Left lung (tissue), 10 donors: ENCODE data around the gene LRMDA. TPM values are rescaled to one million over a fixed set of nuclear protein-coding genes. Genes with fewer than 3 reads are reported as not detected.
"Not testable (repeated sequence)": the region's sequence is repeated elsewhere in the genome, so short reads cannot be mapped to it uniquely, and the experiment has no call there.

ENCODE experiments used
- ATAC-seq: fragments of 200-7000 bp; cut with Tn5 transposase; one replicate; pipeline ENCODE4 v1.9.1; 2020; ENCODE audit warnings: moderate library complexity
- DNase-seq, 4 donors: peaks; one replicate each; pipeline ENCODE4 v3.0.0-alpha.2; 2013 to 2020
- H3K27ac ChIP-seq, 2 donors: fragments of 200-600 bp; sonication (generic) in 1 of 2; one replicate each; pipeline versions ENCODE4 v1.5.0 to v1.8.0; 2020 to 2021
- H3K27me3 ChIP-seq, 2 donors: fragments of 200-600 bp; sonication (generic) in 1 of 2; one replicate each; pipeline versions ENCODE4 v1.5.0 to v1.8.0; 2020 to 2021
- H3K36me3 ChIP-seq, 2 donors: fragments of 200-600 bp; sonication (generic) in 1 of 2; one replicate each; pipeline versions ENCODE4 v1.5.0 to v1.8.0; 2020 to 2021
- H3K4me1 ChIP-seq, 2 donors: fragments of 200-600 bp; one replicate each; pipeline ENCODE4 v1.8.0; 2021
- H3K4me3 ChIP-seq, 2 donors: fragments of 200-600 bp; sonication (generic) in 1 of 2; one replicate each; pipeline versions ENCODE4 v1.5.0 to v1.8.0; 2020 to 2021; ENCODE audit warnings: mild to moderate bottlenecking in 1 of 2
- H3K9me3 ChIP-seq, 2 donors: fragments of 200-600 bp; sonication (generic) in 1 of 2; one replicate each; pipeline versions ENCODE4 v1.5.0 to v1.8.0; 2020 to 2021
- intact Hi-C, 2 donors: fragments of 100-400 bp; cut with DNase I; formaldehyde crosslinking; loops; one replicate each; pipeline versions ENCODE4 v1.11.2 to v1.14.2; 2022
- polyA plus RNA-seq, 6 donors: library from polyadenylated mRNA; unstranded; fragments of 120-200 nt; gene quantifications; one replicate each; pipeline ENCODE4 v1.2.1, GENCODE V29; 2013; ENCODE audit not compliant: insufficient read length in 6 of 6
- total RNA-seq, 2 donors: library from RNA; stranded (reverse); fragmentation: NEBNext Ultra II Directional; extraction: Animal tissue kit (Norgen Biotek cat#: 25700); gene quantifications; one replicate each; pipeline ENCODE4 v1.2.1, GENCODE V29; 2021
- TF ChIP-seq, protein P1 (sequence below), 2 donors: fragments of 200-600 bp; sonication (generic) in 1 of 2; IDR thresholded peaks; one replicate each; pipeline versions ENCODE4 v1.5.0 to v1.8.0; 2021; ENCODE audit warnings: antibody characterized with exemption in 2 of 2
- donor health status: DM: no; HTN: yes; CAD: no.
- donor health status: DM: no; HTN: no; CAD: no.

LRMDA gene
- total and polyA plus RNA-seq, 8 donors, result 13.9 to 23.6 (median 18.7) TPM

- ATAC-seq, result no peak
- DNase-seq, result no peak
- Histone ChIP-seq H3K36me3 (no peaks in the 10 kb centered on the region), H3K9me3 (no peaks in the 10 kb centered on the region), H3K4me1 (no peaks in the 10 kb centered on the region), H3K27ac (no peak overlapping the region), H3K4me3 (no peak overlapping the region), H3K27me3 (no peaks in the 10 kb centered on the region)
- TF ChIP-seq, protein P1, sequence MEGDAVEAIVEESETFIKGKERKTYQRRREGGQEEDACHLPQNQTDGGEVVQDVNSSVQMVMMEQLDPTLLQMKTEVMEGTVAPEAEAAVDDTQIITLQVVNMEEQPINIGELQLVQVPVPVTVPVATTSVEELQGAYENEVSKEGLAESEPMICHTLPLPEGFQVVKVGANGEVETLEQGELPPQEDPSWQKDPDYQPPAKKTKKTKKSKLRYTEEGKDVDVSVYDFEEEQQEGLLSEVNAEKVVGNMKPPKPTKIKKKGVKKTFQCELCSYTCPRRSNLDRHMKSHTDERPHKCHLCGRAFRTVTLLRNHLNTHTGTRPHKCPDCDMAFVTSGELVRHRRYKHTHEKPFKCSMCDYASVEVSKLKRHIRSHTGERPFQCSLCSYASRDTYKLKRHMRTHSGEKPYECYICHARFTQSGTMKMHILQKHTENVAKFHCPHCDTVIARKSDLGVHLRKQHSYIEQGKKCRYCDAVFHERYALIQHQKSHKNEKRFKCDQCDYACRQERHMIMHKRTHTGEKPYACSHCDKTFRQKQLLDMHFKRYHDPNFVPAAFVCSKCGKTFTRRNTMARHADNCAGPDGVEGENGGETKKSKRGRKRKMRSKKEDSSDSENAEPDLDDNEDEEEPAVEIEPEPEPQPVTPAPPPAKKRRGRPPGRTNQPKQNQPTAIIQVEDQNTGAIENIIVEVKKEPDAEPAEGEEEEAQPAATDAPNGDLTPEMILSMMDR (IDR thresholded peaks at IDR 0.05), result no peak
- intact Hi-C loops, result no loop called here
These were observed 707.5 kb downstream of the LRMDA start for GRCh38 chr10:76138906-76139305.

DNA sequence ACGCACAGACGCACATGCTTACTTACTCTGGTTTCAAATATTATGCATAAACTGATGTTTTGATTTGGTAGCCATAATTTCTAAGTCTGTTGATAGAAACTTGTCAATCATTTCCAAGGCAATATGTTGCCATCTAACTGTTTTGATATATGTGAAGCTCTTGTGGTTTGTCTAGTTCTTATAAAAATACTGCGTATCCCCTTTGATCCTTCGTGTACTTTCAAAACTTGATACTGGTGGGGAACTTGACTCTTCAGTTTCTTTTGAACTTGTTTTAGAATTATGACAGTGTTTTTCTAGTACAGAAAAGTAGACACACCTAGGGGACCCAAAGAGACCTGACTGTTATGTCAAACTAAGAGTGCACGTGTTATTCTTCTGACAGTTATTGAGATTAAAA lies 708.0 kb downstream of the LRMDA start:
- Histone ChIP-seq H3K36me3 (no peaks in the 10 kb centered on the region), H3K27ac (no peak overlapping the region), H3K4me1 (no peaks in the 10 kb centered on the region), H3K27me3 (no peaks in the 10 kb centered on the region), H3K9me3 (no peaks in the 10 kb centered on the region), H3K4me3 (no peak overlapping the region)
- no peak for ATAC-seq
- intact Hi-C loops, result no loop called here
- TF ChIP-seq, protein P1 (IDR thresholded peaks at IDR 0.05), result no peak
- DNase-seq, result no peak

DNA sequence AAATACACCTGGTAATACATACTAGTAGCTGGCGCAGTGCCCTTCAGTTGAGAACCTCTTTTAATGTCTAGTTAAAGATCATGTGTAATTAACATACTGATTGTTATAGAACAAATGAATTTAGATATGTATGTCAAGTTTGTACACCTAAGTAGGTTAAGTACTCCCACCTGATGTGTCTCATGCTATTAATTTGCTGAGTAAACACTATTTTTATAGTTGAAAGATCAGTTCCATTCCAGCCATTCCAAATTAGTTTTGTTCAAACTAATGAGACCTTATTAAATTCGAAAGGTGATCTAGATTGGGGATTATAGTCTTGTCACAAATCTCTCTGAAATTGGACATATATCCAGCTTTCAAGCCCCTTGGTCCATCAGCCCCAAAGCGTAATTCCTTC lies 710.0 kb downstream of the LRMDA start:
- intact Hi-C loops, result no loop called here
- no peak overlapping the region for H3K27ac ChIP-seq
- H3K27me3 ChIP-seq, result no peaks in the 10 kb centered on the region
- H3K4me3 ChIP-seq, result no peak overlapping the region
- no peaks in the 10 kb centered on the region for H3K4me1 ChIP-seq
- ATAC-seq, result no peak
- TF ChIP-seq, protein P1 (IDR thresholded peaks at IDR 0.05), result no peak
- DNase-seq, result no peak
- no peaks in the 10 kb centered on the region for H3K9me3 ChIP-seq
- H3K36me3 ChIP-seq, result no peaks in the 10 kb centered on the region

- H3K27ac ChIP-seq, H3K9me3 ChIP-seq, H3K27me3 ChIP-seq, H3K4me3 ChIP-seq, ATAC-seq, DNase-seq, H3K36me3 ChIP-seq, intact Hi-C loops: not testable (repeated sequence)
- peaks cover 0 to 13% of the 10 kb centered on the region in 2 donors for H3K4me1 ChIP-seq
These were observed 716.8 kb downstream of the LRMDA start for GRCh38 chr10:76148217-76148616.

DNA sequence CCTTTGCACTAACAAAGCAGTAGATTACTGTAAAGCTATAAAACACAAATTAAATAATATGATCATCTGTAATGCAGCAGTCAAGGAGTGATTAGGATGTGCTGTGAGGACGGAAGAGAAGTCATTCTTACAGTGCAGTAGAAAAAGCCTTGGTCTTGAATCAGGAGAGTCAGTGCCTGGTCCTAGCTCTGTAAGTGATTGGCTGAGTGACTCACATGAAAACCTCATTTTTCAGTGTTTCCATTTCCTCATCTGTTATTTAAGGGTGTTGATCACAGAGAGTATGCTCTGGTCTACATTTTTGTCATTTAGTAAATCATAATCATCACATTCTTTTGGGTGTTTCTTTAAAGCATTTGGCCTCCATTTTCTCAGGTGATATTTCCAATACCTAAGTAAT lies 717.8 kb downstream of the LRMDA start:
- intact Hi-C loops, result no loop called here
- TF ChIP-seq, protein P1 (IDR thresholded peaks at IDR 0.05), result no peak
- Histone ChIP-seq H3K4me1 (peaks cover 0 to 13% of the 10 kb centered on the region in 2 donors), H3K36me3 (no peaks in the 10 kb centered on the region), H3K4me3 (no peak overlapping the region), H3K27ac (no peak overlapping the region), H3K9me3 (peaks cover 0 to 2% of the 10 kb centered on the region in 2 donors), H3K27me3 (no peaks in the 10 kb centered on the region)
- ATAC-seq (no peak), DNase-seq (no peak)

- Histone ChIP-seq H3K4me3 (no peak overlapping the region), H3K27me3 (no peaks in the 10 kb centered on the region), H3K27ac (peak overlapping the region in 1 of 2 donors; percentile 58), H3K36me3 (no peaks in the 10 kb centered on the region), H3K4me1 (peaks cover 0 to 13% of the 10 kb centered on the region in 2 donors), H3K9me3 (peaks cover 0 to 2% of the 10 kb centered on the region in 2 donors)
- no peak for DNase-seq
- intact Hi-C loops, result no loop called here
- ATAC-seq, result no peak
- TF ChIP-seq, protein P1 (IDR thresholded peaks at IDR 0.05), result no peak
These were observed 718.2 kb downstream of the LRMDA start for GRCh38 chr10:76149602-76150138.
